Glutamatergic neuron (in vitro differentiated cells): Measurements from ENCODE around the gene EYS. TPM values are rescaled to one million over a fixed set of nuclear protein-coding genes. Genes with fewer than 3 reads are reported as not detected.

Source experiments
- DNase-seq: peaks from one replicate; pipeline ENCODE4 v3.0.0; 2022
- H3K27ac Mint-ChIP-seq: one replicate; pipeline ENCODE4 v1.8.0; 2020; ENCODE audit warnings: mild to moderate bottlenecking, mixed read lengths, inconsistent platforms; ENCODE audit not compliant: unreplicated experiment
- H3K27me3 Mint-ChIP-seq: one replicate; pipeline ENCODE4 v1.8.0; 2020; ENCODE audit warnings: mild to moderate bottlenecking, moderate library complexity, mixed read lengths, inconsistent platforms; ENCODE audit not compliant: unreplicated experiment
- H3K36me3 Mint-ChIP-seq: one replicate; pipeline ENCODE4 v1.8.0; 2020; ENCODE audit warnings: mild to moderate bottlenecking, mixed read lengths, inconsistent platforms; ENCODE audit not compliant: unreplicated experiment
- H3K4me1 Mint-ChIP-seq: one replicate; pipeline ENCODE4 v1.8.0; 2020; ENCODE audit warnings: mild to moderate bottlenecking, low read depth, mixed read lengths, inconsistent platforms; ENCODE audit not compliant: unreplicated experiment
- H3K4me3 Mint-ChIP-seq: one replicate; pipeline ENCODE4 v1.8.0; 2020; ENCODE audit warnings: mild to moderate bottlenecking, mixed read lengths, inconsistent platforms; ENCODE audit not compliant: unreplicated experiment
- H3K9me3 Mint-ChIP-seq: one replicate; pipeline ENCODE4 v1.8.0; 2020; ENCODE audit warnings: mild to moderate bottlenecking, moderate library complexity, mixed read lengths, inconsistent platforms; ENCODE audit not compliant: unreplicated experiment
- CTCF ChIP-seq: fragments of 200-600 bp; sonication (generic); IDR thresholded peaks from one replicate; pipeline ENCODE4 v1.5.0; 2021; ENCODE audit not compliant: partially characterized antibody, unreplicated experiment
- total RNA-seq: library from RNA; stranded (reverse); fragmentation: NEBNext Ultra II Directional; extraction: Animal tissue kit (Norgen Biotek cat#: 25700); gene quantifications from one replicate; pipeline ENCODE4 v1.2.1, GENCODE V29; 2021; ENCODE audit not compliant: unreplicated experiment

Gene EYS
- total RNA-seq, 1 donor from 2014 or later, result 13.2 TPM

- Mint-ChIP-seq H3K9me3 (no peaks in the 10 kb centered on the region), H3K36me3 (no peaks in the 10 kb centered on the region), H3K27me3 (no peaks in the 10 kb centered on the region), H3K4me3 (no peak overlapping the region), H3K27ac (no peak overlapping the region), H3K4me1 (no peaks in the 10 kb centered on the region)
- TF ChIP-seq CTCF, result peak; percentile 86
- DNase-seq, result no peak
These were observed 1783.8 kb downstream of the EYS start for GRCh38 chr6:63923139-63923739.

- no peak for DNase-seq
- H3K4me3 Mint-ChIP-seq, result no peak overlapping the region
- no peaks in the 10 kb centered on the region for H3K36me3 Mint-ChIP-seq
- TF ChIP-seq CTCF, result no peak
- no peaks in the 10 kb centered on the region for H3K27me3 Mint-ChIP-seq
- no peaks in the 10 kb centered on the region for H3K9me3 Mint-ChIP-seq
- no peak overlapping the region for H3K27ac Mint-ChIP-seq
- no peaks in the 10 kb centered on the region for H3K4me1 Mint-ChIP-seq
These were observed 1787.4 kb downstream of the EYS start for GRCh38 chr6:63919556-63920110.

- DNase-seq, result no peak
- TF ChIP-seq CTCF, result no peak
- Mint-ChIP-seq H3K27me3 (no peaks in the 10 kb centered on the region), H3K36me3 (no peaks in the 10 kb centered on the region), H3K9me3 (no peaks in the 10 kb centered on the region), H3K4me1 (no peaks in the 10 kb centered on the region), H3K27ac (no peak overlapping the region), H3K4me3 (no peak overlapping the region)
These were observed 1794.1 kb downstream of the EYS start for GRCh38 chr6:63912887-63913286.

DNA sequence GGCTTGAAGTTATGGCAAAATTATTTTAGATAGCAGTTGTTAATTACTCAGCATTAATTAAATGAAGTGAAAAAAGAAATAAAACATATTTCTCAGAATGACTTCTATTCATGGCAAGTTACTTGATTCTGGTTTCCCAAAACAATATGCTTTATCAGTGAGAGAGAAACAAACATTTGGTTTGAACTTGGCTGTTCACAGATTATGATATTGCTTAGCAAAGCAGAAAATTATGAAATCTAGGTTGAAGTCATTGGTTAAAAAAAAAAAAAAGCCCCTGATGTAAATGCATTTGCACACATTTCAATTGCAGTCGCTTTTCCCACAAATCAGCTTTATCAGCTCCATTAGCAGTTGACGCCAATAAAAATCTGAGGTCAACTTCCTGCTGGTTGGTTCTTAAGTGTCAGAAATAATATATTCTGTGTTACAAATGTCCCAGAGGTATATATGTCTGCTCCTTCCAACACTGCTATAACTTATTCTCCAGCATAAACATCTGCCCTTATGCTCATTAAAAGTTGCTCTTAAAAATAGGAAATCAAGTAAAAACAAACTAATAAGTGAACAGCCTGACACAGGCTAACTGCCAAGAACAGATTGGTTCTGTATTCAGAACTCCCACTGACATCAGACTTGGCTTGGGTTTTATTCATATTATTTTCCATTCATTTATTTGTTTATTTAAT is 1796.0 kb downstream of the EYS start:
- H3K4me1 Mint-ChIP-seq, result no peaks in the 10 kb centered on the region
- H3K36me3 Mint-ChIP-seq, result no peaks in the 10 kb centered on the region
- H3K9me3 Mint-ChIP-seq, result no peaks in the 10 kb centered on the region
- H3K4me3 Mint-ChIP-seq, result no peak overlapping the region
- DNase-seq, result no peak
- H3K27me3 Mint-ChIP-seq, result no peaks in the 10 kb centered on the region
- H3K27ac Mint-ChIP-seq, result no peak overlapping the region
- no peak for TF ChIP-seq CTCF

- H3K9me3 Mint-ChIP-seq, result no peaks in the 10 kb centered on the region
- H3K27ac Mint-ChIP-seq, result no peak overlapping the region
- H3K27me3 Mint-ChIP-seq, result no peaks in the 10 kb centered on the region
These were observed 1802.3 kb downstream of the EYS start for GRCh38 chr6:63904650-63905248.

More at GRCh38 chr6:63904650-63905248, 1802.3 kb downstream of the EYS start:
- H3K4me1 Mint-ChIP-seq, result no peaks in the 10 kb centered on the region
- DNase-seq, result no peak
- TF ChIP-seq CTCF, result no peak
- no peaks in the 10 kb centered on the region for H3K36me3 Mint-ChIP-seq
- H3K4me3 Mint-ChIP-seq, result no peak overlapping the region
